HEK293T (cell line): Measurements from ENCODE around the gene DHX30.

ENCODE experiments used
- BHLHE40 ChIP-seq: fragments of 450-650 bp; IDR thresholded peaks from 2 replicates; pipeline ENCODE4 v1.6.1; 2016; ENCODE audit warnings: mild to moderate bottlenecking, moderate library complexity, borderline replicate concordance
- FOXK2 ChIP-seq: fragments of 450-650 bp; IDR thresholded peaks from 2 replicates; pipeline ENCODE4 v1.6.1; 2016; ENCODE audit warnings: mild to moderate bottlenecking
- HDGF ChIP-seq: fragments of 450-650 bp; IDR thresholded peaks from 2 replicates; pipeline ENCODE4 v1.6.1; 2017; ENCODE audit warnings: antibody characterized with exemption, borderline replicate concordance
- LEF1 ChIP-seq: fragments of 450-650 bp; IDR thresholded peaks from 2 replicates; pipeline ENCODE4 v1.6.1; 2017; ENCODE audit warnings: mild to moderate bottlenecking, borderline replicate concordance
- NFRKB ChIP-seq: fragments of 450-650 bp; IDR thresholded peaks from 2 replicates; pipeline ENCODE4 v1.6.1; 2016; ENCODE audit warnings: mild to moderate bottlenecking, moderate library complexity
- SP1 ChIP-seq: fragments of 450-650 bp; IDR thresholded peaks from 2 replicates; pipeline ENCODE4 v1.6.1; 2017
- SUZ12 ChIP-seq: fragments of 450-650 bp; IDR thresholded peaks from 2 replicates; pipeline ENCODE4 v1.6.1; 2016; ENCODE audit warnings: mild to moderate bottlenecking
- TARDBP ChIP-seq: fragments of 450-650 bp; IDR thresholded peaks from 2 replicates; pipeline ENCODE4 v1.6.1; 2016
- TF ChIP-seq, protein P1 (sequence below): fragments of 450-650 bp; IDR thresholded peaks from 2 replicates; pipeline ENCODE4 v1.6.1; 2016

DNA sequence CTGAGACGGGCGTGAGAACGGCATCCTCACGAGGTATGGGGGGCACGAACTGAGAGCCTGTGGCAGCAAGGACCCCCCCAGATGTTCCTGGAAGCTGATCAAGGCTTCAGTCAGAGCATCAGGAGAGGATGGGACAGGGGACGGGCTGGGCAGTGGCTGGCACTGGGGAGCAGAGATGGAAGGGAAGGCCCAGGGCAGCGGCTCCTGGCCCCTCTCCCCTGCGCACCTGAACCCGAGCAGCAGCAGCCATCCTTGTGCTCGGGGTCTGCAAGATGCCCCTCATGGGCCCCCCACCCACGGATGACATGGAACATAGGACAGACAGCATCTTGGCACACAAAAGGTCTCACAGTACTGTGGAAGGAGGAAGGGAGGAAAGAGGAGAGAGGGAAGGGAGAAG, 51.3 kb downstream of the DHX30 start:
- TF ChIP-seq TARDBP: no peak
- no peak for TF ChIP-seq LEF1
- TF ChIP-seq BHLHE40: no peak
- TF ChIP-seq SP1: no peak
- no peak for TF ChIP-seq SUZ12
- no peak for TF ChIP-seq NFRKB
- no peak for TF ChIP-seq FOXK2
- TF ChIP-seq, protein P1, sequence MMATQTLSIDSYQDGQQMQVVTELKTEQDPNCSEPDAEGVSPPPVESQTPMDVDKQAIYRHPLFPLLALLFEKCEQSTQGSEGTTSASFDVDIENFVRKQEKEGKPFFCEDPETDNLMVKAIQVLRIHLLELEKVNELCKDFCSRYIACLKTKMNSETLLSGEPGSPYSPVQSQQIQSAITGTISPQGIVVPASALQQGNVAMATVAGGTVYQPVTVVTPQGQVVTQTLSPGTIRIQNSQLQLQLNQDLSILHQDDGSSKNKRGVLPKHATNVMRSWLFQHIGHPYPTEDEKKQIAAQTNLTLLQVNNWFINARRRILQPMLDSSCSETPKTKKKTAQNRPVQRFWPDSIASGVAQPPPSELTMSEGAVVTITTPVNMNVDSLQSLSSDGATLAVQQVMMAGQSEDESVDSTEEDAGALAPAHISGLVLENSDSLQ: no peak
- TF ChIP-seq HDGF: no peak
